Measurements from ENCODE around the gene ZNF394.

The ZNF394 gene

DNA sequence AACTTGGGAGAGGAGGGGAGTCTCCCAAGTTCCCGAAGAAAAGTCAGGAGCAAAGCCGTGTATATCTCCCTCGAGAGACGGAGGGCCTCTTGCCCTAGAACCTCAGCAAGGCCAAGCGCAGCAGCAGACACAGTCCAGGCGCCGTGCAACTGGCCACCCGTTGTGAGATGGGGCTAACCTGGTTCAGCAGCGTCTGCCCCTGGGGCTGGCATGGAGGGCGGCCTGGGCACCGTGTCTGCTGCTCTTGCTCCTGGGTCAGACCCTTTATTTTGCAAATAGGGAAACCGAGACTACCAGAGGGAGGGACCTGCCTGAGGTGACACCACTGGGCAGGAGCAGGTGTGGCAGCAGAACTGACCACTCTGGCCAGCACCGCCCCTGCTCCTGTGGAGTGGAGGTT is 47.5 kb downstream of the ZNF394 start:
- no peak for DNase-seq (ENCODE audit: low read depth)
- no peak overlapping the region for H3K4me3 ChIP-seq (replicated peaks; ENCODE audit: low read depth, low read length)
- TF ChIP-seq, protein P1, sequence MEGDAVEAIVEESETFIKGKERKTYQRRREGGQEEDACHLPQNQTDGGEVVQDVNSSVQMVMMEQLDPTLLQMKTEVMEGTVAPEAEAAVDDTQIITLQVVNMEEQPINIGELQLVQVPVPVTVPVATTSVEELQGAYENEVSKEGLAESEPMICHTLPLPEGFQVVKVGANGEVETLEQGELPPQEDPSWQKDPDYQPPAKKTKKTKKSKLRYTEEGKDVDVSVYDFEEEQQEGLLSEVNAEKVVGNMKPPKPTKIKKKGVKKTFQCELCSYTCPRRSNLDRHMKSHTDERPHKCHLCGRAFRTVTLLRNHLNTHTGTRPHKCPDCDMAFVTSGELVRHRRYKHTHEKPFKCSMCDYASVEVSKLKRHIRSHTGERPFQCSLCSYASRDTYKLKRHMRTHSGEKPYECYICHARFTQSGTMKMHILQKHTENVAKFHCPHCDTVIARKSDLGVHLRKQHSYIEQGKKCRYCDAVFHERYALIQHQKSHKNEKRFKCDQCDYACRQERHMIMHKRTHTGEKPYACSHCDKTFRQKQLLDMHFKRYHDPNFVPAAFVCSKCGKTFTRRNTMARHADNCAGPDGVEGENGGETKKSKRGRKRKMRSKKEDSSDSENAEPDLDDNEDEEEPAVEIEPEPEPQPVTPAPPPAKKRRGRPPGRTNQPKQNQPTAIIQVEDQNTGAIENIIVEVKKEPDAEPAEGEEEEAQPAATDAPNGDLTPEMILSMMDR (IDR thresholded peaks at IDR 0.05; ENCODE audit: low read length, missing control alignments): no peak

DNA sequence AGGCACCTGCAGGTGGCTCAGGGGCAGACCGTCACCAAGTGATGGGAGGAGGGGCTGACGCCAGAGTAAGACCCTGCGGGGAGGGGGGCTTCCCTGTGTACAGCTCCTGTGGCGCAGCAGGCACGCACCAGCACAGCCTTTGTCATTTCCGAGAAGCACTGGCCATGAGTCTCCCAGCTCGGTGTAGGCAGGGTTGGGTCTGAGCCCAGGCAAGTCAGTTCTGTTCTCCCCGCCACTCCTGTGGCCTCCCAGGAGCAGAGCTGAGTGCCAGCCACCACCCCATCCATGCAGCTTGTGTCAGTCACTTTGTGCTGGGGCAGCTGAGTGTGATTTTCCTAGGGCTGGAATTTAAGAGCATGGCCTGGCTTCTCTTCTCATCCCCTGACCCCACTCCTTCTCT is 48.1 kb downstream of the ZNF394 start:
- H3K4me3 ChIP-seq (replicated peaks; ENCODE audit: low read depth, low read length): no peak overlapping the region
- TF ChIP-seq, protein P1 (IDR thresholded peaks at IDR 0.05; ENCODE audit: low read length, missing control alignments): no peak
- no peak for DNase-seq (ENCODE audit: low read depth)

DNA sequence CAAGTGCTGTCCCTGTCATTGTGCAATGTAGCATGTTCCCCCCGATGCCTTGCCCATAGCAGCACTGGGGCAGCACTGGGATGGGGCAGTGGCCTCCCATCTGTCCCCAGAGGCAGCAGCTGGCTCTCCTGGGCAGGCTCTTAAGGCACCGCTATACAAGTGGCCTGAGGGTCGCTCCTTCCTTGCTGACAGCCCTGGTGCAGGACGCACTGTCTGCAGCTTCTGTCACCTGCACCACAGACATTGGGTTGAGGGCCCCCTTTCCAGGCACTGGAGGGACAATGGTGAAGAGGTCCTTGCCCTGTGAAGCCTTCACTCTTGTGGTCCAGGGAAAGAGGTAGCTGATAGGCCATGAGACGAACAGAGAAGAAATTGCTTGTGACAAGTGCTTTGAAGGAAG is 50.8 kb downstream of the ZNF394 start:
- no peak overlapping the region for H3K4me3 ChIP-seq (replicated peaks; ENCODE audit: low read depth, low read length)
- TF ChIP-seq, protein P1 (IDR thresholded peaks at IDR 0.05; ENCODE audit: low read length, missing control alignments): no peak
- no peak for DNase-seq (ENCODE audit: low read depth)

DNA sequence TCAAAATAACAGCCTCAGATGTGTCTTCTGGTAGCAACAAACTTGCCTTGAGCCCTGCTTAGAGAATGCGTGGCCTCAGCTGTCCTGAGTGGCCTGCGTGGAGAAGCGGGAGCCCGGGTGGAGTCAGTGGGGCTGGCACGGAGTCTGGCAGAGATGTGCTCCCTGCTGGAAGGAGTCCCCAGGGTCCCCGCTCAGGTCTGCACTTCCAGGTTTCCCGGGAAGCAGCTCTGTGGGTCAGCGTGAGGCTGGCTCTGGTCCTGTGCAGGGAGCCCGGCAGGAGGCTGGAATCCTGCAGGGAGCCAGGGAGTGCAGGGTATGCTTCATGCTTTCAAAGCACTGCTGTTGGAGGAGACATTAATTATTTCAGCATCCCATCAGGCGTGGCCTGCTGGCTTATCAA is 51.2 kb downstream of the ZNF394 start:
- no peak for DNase-seq (ENCODE audit: low read depth)
- TF ChIP-seq, protein P1 (IDR thresholded peaks at IDR 0.05; ENCODE audit: low read length, missing control alignments): no peak
- H3K4me3 ChIP-seq (replicated peaks; ENCODE audit: low read depth, low read length): no peak overlapping the region

GRCh38 chr7:99447943-99448342 is 52.1 kb downstream of the ZNF394 start:
- DNase-seq (ENCODE audit: low read depth): no peak
- TF ChIP-seq, protein P1 (IDR thresholded peaks at IDR 0.05; ENCODE audit: low read length, missing control alignments): no peak
- no peak overlapping the region for H3K4me3 ChIP-seq (replicated peaks; ENCODE audit: low read depth, low read length)

GRCh38 chr7:99446096-99446495 is 54.0 kb downstream of the ZNF394 start:
- DNase-seq (ENCODE audit: low read depth): no peak
- H3K4me3 ChIP-seq (replicated peaks; ENCODE audit: low read depth, low read length): no peak overlapping the region
- TF ChIP-seq, protein P1 (IDR thresholded peaks at IDR 0.05; ENCODE audit: low read length, missing control alignments): no peak

All from fibroblast of pulmonary artery (primary cell).